Right atrium auricular region (tissue), 2 donors: Measurements from ENCODE around the gene NAAA. TPM values are rescaled to one million over a fixed set of nuclear protein-coding genes. Genes with fewer than 3 reads are reported as not detected.
"Not testable (repeated sequence)": the region's sequence is repeated elsewhere in the genome, so short reads cannot be mapped to it uniquely, and the experiment has no call there.

Source experiments
- DNase-seq: peaks from one replicate; pipeline ENCODE4 v3.0.0-alpha.2; 2019; ENCODE audit warnings: low spot score
- H3K27ac ChIP-seq, 2 donors: fragments of 200-600 bp; sonication (generic); 1 replicate in 1 of 2; 2 replicates in 1 of 2; pipeline ENCODE4 v1.5.1; 2016 to 2019
- H3K27me3 ChIP-seq, 2 donors: fragments of 200-600 bp; sonication (generic); one replicate each; pipeline versions ENCODE4 v1.5.1 to v1.6.0; 2017 to 2019
- H3K36me3 ChIP-seq: fragments of 200-600 bp; sonication (generic); one replicate; pipeline ENCODE4 v1.5.1; 2016
- H3K4me1 ChIP-seq, 2 donors: fragments of 200-600 bp; sonication (generic); one replicate each; pipeline versions ENCODE4 v1.5.1 to v1.6.0; 2017 to 2019
- H3K4me3 ChIP-seq, 2 donors: fragments of 200-600 bp; sonication (generic); 1 replicate in 1 of 2; 2 replicates in 1 of 2; pipeline ENCODE4 v1.5.1; 2017 to 2019; ENCODE audit warnings: mild to moderate bottlenecking in 1 of 2, moderate library complexity in 1 of 2
- H3K9me3 ChIP-seq, 2 donors: fragments of 200-600 bp; sonication (generic); one replicate each; pipeline ENCODE4 v1.5.1; 2019
- total RNA-seq, 2 donors: library from RNA; depleted of rRNA; stranded (reverse); fragments of >200 nt; gene quantifications; one replicate each; pipeline ENCODE4 v1.1.0, GENCODE V29; 2016
- TF ChIP-seq, protein P1 (sequence below), 2 donors: fragments of 200-600 bp; sonication (generic); IDR thresholded peaks; one replicate each; pipeline ENCODE4 v1.5.1; 2019; ENCODE audit warnings: antibody characterized with exemption in 2 of 2

Gene NAAA
- total RNA-seq, 2 donors from 2014 or later, result 39.5 to 54.6 TPM

DNA sequence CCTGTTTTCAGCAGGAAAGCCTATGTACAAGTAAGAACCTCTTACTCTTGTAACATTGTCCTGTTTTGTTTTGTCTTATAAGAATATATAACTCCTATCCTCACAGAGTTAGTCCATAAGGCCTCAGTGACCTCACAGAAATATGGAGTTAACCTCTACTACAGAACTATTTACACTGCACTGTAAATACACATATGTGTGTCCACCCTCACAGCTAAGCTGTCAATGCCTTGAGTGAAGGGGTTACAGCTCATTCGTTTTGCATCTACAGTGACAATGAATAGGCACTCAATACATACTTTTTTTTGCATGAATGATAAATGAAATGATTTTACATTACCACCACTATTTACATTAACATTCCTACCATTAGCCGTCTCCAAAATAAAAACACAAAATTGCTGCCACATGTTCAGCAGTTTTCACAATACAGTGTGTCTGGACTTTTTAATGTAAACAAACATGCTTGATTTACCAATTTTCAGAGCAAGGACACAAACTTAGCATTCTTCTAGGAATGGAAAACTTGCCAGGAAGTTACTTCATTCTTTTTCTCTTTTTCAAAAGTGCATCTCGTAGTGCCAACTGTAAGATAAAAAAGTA is 9.5 kb upstream of the NAAA start:
- Histone ChIP-seq H3K4me1 (no peaks in the 10 kb centered on the region), H3K9me3 (no peaks in the 10 kb centered on the region), H3K27ac (no peak overlapping the region), H3K36me3 (peaks cover 61% of the 10 kb centered on the region), H3K27me3 (no peaks in the 10 kb centered on the region), H3K4me3 (no peak overlapping the region)
- TF ChIP-seq, protein P1, sequence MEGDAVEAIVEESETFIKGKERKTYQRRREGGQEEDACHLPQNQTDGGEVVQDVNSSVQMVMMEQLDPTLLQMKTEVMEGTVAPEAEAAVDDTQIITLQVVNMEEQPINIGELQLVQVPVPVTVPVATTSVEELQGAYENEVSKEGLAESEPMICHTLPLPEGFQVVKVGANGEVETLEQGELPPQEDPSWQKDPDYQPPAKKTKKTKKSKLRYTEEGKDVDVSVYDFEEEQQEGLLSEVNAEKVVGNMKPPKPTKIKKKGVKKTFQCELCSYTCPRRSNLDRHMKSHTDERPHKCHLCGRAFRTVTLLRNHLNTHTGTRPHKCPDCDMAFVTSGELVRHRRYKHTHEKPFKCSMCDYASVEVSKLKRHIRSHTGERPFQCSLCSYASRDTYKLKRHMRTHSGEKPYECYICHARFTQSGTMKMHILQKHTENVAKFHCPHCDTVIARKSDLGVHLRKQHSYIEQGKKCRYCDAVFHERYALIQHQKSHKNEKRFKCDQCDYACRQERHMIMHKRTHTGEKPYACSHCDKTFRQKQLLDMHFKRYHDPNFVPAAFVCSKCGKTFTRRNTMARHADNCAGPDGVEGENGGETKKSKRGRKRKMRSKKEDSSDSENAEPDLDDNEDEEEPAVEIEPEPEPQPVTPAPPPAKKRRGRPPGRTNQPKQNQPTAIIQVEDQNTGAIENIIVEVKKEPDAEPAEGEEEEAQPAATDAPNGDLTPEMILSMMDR (IDR thresholded peaks at IDR 0.05), result no peak
- DNase-seq, result no peak

DNA sequence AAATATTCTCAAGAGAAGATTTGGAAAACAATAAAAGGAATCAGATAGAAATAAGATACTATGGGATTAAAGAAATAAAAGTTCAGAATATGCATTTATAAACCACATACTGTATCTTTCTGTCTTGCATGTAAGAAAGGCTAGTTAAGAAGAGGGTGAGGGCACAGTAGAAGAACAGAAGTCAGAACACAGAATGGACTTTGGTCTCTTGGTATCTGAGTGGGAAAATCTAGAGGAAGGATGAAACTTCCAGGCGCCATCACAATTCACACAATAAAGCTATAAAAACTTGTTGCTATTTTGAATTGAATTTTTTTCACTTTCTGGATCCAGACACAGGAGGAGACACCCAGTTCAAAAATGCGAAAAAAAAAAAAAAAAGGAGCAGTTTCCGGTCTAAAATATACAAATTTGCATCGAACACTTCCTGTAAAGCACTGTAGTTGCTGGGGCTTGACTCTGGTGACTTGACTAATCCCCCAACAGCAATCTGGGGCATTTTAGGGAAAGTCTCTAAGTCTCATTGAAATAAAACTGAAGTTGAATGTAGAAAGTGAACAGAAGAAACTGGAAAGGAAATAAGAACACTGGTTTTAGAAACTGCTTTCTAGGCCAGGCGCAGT is 8.1 kb upstream of the NAAA start:
- Histone ChIP-seq H3K9me3 (no peaks in the 10 kb centered on the region), H3K27ac (no peak overlapping the region), H3K4me3 (no peak overlapping the region), H3K27me3 (no peaks in the 10 kb centered on the region), H3K36me3 (peaks cover 55% of the 10 kb centered on the region), H3K4me1 (no peaks in the 10 kb centered on the region)
- TF ChIP-seq, protein P1 (IDR thresholded peaks at IDR 0.05), result no peak
- DNase-seq, result no peak

DNA sequence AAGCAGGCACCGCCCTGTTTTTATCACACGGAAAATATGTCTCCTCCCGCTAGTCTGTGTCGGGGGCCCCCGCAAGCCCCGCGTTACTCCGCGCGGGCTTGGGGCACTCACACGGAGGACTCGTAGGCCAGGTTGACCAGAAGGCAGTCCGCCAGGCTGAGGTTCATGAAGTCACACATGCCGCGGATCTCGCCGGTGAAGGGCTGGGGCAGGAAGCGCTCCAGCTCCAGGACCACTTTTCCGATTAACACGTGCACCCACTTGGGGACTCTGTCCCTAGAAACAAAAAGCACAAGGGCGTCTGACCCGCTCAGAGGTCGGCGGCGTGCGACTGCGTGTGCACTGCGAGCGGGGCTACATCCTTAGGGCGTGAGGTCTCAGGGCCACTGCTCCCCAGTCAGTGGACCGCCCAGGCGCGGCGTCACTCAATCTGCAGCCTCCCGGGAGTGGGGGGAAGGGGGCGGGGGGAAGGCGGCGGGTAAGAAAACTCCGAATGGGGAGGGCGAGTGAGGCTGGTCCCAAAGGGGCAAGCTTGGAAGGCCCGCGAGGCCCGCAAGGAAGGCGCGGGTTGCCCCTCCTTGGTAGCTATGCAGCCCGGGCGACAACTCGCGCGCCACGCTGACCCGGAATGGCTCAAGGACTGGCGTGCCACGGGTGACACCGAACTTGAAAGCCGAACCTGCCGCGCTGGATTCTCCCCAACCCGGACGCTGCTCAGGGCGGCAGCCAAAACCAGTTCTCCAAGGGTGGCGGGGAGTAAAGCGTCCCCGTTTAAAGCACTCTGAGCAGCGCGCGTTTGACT is 722 bp downstream of the NAAA start:
- Histone ChIP-seq H3K9me3 (no peaks in the 10 kb centered on the region), H3K4me3 (peak overlapping the region; percentile 56 to 84), H3K4me1 (peaks cover 0 to 6% of the 10 kb centered on the region in 2 donors), H3K27me3 (no peaks in the 10 kb centered on the region), H3K27ac (peak overlapping the region; percentile 79 to 80), H3K36me3 (peaks cover 6% of the 10 kb centered on the region)
- TF ChIP-seq, protein P1 (IDR thresholded peaks at IDR 0.05), result no peak
- peak; percentile 72 for DNase-seq

DNA sequence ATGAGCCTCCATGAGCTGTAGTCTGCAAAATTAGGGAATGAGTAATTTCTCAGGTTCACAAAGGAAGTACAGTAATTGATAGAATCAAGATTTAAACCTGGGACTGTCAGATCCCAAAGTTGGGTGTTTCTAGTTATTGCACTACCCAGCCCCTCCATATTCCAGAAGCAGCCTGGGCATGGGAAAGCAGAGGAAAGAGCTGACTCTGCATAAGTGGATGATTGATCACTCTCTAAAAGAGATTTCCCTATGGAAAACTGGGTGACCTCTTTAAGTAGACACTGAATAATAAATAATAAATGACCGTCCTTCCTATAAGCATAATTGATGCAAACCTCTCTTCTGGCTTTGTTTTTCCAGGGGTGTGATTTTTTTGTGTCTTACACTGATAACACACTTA is 5.2 kb downstream of the NAAA start:
- DNase-seq, result no peak
- Histone ChIP-seq H3K36me3 (peaks cover 13% of the 10 kb centered on the region), H3K27me3 (no peaks in the 10 kb centered on the region), H3K27ac (no peak overlapping the region), H3K9me3 (no peaks in the 10 kb centered on the region), H3K4me1 (peaks cover 0 to 6% of the 10 kb centered on the region in 2 donors), H3K4me3 (no peak overlapping the region)
- TF ChIP-seq, protein P1 (IDR thresholded peaks at IDR 0.05), result no peak

DNA sequence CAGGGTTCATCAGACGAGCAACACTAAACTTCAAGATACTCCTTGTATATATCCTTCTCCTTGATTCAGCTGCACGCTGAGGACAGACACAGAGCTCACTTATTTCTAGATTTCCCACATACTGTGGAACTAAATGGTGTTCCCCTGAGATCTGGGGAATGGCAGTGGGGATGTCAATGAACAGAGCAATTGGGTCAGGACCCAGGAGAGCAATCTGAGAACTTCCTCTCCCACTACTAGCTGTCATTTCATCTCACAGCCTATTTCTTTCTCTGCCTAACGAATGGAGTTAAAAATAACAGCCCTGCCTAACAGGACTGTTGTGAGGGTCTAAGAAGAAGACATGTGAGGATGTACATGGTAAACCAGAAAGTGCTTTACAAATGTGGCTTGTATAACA is 10.7 kb downstream of the NAAA start:
- DNase-seq, result no peak
- Histone ChIP-seq H3K36me3 (peaks cover 24% of the 10 kb centered on the region), H3K27me3 (no peaks in the 10 kb centered on the region), H3K9me3 (no peaks in the 10 kb centered on the region), H3K4me1 (no peaks in the 10 kb centered on the region), H3K4me3 (no peak overlapping the region), H3K27ac (no peak overlapping the region)
- TF ChIP-seq, protein P1 (IDR thresholded peaks at IDR 0.05), result no peak

DNA sequence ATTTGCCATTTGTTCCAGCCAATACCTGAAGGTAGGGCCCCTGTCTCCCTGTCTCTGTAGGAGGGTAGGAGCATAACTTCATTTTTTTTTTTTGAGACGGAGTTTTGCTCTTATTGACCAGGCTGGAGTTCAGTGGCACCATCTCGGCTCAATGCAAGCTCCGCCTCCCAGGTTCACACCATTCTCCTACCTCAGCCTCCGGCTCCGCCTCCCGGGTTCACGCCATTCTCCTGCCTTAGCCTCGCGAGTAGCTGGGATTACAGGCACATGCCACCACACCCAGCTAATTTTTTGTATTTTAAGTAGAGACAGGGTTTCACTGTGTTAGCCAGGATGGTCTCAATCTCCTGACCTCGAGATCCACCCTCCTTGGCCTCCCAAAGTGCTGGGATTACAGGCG is 15.9 kb downstream of the NAAA start:
- not testable (repeated sequence) for H3K27ac ChIP-seq, DNase-seq, H3K9me3 ChIP-seq, H3K27me3 ChIP-seq, H3K4me1 ChIP-seq, H3K4me3 ChIP-seq
- H3K36me3 ChIP-seq, result peaks cover 24% of the 10 kb centered on the region
